Stimulated activated CD8-positive, alpha-beta memory T cell treated with anti-CD3 and anti-CD28 coated beads, Interleukin-4, amount 100 ng/mL, for 1 hour (primary cell): ENCODE measurements around the gene DENND2A.
"Not testable (repeated sequence)": the region's sequence is repeated elsewhere in the genome, so short reads cannot be mapped to it uniquely, and the experiment has no call there.

Source experiments
- DNase-seq, 2 donors: peaks; one replicate each; pipeline ENCODE4 v3.0.0-alpha.2; 2020; ENCODE audit warnings: low read depth in 2 of 2, low spot score in 1 of 2

Gene DENND2A

DNA sequence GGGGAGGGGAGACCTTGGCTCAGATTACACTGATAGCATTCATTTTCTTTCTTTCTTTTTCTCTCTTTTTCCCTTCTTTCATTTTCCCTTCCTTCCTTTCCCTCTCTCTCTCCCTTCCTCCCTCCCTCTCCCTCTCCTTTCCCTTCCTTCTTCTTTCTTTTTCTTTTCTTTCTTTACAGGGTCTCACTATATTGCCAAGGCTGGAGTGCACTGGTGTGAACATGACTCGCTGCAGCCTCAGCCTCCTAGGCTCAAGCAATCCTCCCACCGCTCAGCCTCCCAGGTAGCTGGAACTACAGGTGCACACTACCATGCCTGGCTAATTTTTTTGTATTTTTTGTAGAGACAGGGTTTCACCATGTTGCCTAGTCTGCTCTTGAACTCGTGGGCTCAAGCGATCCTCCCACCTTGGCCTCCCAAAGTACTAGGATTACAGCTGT, 88.4 kb downstream of the DENND2A start:
- no peak for DNase-seq

DNA sequence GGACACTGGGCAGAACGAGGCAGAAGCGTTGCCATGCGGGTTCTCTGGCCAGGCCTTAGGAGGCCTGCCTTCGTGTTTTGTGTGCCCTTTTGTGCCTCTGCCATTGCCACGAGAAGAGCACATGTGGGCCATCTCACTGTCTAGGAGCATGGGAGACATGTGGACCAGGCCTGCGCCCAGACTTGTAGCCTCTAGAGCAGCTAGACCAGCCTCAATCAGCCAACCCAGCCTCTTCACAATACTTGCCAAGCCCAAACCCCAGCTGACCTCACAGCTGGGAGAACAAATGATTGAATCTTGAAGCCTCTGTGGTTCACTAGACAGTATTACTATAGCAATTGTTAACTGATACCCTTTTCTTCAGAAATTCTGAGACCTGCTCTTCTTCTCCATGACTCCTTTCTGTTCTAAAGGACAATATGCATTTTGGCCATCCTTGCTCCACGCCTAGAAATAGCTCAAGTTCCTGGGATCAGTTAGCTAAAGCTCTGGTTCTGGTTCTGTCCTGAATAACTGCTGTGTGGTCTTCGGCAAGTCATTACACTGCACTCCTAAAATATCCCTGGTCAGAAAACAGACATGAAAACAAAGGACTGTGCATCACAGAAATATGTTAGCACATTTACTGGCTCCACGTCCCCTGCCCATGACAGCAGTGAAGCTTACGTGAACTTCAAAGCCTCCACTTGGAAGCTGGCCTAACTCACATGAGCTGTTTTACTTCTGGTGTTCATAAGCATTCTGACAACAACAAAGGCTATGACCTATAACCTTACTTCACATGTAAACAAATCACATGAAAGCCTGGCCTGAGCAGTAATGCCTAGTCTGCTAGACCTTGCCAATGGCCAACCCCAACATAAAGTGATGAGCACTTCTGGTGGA, 89.0 kb downstream of the DENND2A start:
- DNase-seq: no peak

DNA sequence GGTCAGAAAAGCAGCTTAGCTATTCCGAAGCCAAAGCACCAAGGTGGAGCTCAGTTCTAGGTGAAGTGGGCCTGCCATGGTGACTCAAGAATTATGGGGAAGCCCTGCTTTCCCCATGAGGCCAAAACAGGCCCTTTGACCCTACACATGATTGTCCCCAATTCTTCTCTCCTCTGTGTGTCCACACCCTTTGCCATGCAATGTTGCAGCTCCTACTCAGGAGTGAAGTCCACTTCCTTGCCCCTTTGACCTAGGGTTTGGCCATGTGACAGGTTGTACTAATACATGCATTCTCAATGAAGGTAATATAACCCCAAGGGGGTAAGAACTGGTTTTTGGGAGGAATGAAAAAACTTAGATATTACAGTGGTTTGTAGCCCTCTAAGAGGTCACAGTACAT, 93.7 kb downstream of the DENND2A start:
- DNase-seq: no peak

DNA sequence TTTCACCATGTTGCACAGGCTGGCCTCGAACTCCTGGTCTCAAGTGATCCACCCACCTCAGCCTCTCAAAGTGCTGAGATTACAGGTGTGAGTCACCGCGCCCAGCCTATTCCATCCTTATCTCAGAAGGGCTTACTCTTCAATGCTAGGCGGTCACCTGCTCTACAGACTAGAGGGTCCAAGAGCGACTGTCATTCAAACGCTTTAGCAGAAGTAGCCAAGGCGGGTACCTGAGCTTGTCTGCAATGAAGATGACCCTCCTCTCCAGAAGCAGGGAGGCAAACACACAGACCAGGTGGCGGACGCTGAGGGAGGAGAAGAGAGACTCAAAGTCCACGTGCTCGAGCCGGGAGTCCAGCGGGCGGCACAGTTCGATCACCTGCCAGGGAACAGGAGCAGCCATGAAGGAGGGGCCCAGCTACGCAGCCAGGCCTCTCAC, 96.2 kb downstream of the DENND2A start:
- no peak for DNase-seq

DNA sequence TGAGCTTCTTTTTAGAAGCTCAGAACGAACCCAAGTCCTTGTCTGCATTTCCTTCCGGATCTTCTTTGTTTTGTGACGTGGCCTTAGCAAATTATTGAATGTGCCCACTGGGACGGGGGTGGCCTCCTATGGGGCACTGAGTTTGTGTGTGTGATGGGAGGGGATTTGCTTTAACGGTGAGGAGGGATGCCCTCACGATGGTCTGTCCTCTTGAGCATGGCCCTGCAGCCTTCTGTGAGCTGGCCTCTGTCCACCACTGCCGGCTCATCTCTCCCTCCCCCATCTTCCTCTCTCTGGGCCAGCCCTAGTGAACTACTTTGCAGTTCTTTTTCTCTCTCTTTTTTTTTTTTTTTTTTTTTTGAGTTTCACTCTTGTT, 98.4 kb downstream of the DENND2A start:
- no peak for DNase-seq

DNA sequence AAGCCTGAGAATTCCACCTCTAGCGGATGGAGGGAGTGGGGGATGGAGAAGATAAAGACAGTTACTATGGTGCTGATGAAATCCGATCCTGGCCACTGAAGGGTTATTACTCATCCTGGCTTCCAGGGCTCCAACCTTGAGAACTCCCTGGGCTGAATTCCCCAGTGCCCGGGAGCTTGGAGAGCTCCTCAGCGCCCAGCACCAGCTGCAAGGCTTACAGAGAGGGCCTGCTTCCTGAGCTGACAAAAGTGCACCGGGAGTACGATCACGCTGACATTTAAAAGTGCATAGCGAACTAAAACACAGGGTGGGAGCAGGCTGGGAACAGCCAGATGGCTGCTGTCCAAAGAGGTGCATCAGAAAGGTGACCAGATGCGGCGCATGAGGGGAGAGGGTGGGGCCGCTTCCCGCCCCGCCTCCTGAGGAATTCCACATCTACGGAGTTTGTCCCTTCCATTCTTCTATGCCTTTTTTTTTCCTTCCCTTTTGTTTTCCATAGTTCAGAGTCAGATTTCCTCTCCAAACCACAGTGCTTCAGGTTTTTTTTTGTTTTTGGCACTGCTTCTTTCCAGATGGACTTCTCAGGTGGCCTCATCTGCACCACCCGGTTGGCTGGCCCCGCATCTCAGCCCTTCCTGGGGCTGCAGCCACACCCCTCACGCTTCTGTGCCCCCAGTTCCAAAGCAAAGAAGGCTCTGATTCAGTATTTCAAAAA, 98.9 kb downstream of the DENND2A start:
- no peak for DNase-seq

DNA sequence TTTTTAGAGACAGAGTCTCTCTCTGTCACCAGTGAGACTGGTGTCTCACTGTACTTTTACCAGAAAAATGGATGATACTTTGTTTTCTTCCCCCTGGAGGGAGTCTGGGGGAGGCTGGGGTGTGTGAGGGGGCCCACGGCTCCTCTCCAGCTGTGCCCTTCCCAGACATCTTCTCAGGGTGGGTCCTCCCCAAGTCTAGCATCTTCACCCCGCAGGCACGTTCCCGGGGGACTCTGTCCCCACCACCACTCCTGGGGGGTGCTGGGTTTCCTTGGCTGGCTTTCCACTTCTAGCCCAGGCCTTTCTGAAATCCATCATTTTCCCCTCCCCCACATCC, 99.5 kb downstream of the DENND2A start:
- no peak for DNase-seq

DNA sequence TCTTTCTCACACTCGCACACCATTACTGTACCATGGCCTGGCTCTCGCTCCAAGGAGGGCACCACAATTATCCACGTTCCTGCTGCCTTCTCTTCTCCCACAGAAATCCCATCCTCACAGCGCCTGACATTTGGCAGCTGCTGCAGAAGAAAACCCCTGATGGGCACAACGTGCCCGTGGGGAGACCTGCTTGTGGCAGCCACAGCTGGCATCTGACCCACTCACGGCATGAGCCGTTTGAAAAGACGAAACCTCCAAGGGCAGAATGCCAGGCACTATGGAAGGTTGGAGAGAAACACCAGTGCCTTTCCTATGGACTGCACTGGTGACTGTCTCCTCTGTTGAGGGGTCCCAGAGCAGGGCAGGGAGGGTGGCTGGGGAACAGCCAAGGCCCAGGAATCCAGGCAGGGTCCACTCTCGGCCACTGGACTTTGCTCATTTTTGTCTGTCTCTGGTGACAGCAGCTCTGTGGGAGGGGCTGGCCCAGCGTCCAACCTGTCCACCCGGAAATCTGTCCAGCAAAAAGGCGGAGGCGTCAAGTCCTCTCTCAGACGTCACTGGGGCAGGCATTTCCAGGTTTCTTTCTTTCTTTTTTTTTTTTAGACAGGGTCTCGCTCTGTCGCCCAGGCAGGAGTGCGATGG, 100.4 kb downstream of the DENND2A start:
- DNase-seq: no peak

DNA sequence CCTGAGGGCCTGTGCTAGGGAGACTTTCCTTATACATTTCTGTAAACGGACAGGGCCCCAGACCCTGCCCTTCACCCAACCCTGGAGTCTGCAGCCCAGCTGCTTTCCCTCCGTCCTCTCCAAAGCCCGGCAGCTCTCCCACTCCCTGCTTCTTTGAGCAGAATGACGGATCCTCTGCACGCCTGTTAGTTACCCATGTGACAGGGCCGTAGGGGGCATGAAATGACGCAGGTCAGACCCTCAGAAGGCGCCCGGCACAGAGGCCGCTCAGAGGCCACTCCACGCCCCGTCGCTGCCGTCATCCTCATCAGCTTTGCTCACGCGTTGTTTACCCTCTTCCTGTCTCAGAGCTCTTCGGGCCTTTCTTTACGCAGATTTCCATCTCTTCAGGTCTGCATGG, 101.2 kb downstream of the DENND2A start:
- no peak for DNase-seq

DNA sequence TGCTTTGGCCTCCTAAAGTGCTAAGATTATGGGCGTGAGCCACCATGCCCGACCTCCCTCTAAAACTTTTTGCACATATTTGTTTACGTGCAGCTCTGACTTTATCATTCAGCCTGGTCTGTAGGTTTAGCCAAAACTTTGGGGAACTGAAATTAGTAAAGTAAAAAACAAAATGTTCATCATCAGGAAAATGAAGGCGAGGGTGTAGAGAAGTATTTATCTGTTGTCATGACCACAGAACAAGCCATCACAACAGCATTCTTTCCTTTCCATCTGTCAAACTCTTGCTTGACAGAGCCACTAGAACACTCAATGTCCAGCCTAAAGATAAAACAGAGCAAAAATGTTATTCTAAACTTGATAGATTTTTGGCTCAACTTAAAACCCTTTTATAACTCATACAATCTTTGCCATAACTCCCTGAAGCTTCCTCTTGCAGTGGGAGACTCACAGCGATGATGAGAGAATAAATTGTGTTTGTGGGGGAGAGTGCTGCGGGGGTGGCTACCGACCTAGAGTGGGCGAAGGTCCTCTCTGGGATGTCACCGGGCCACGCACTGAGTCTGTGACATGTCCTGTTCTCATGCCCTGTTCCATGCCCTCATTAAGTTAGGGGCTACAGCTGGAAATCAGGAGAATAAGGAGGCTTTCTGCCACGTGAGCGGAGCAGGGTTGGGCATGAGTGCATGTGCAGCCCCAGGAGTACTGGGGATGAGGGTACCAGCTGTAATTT, 102.7 kb downstream of the DENND2A start:
- no peak for DNase-seq

DNA sequence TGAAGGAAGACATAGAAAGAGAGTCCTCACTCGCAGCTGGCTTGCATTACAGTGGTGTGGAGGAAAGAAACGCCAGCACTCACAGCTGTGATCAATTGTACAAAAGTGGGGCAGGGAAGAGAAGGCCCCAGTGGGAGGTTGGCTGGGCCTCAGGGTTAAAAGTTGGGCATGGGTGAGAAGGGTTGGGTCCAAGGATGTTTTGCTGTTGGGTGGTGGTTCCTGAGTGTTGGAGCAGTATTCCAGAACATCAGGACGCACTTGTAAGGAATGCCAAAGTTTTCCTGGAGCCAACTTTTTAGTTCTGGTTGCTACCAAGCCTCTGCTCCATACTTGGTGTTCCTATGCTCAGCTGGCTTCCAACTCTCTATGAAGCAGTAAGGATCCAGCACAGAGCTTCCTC, 105.9 kb downstream of the DENND2A start:
- DNase-seq: no peak

DNA sequence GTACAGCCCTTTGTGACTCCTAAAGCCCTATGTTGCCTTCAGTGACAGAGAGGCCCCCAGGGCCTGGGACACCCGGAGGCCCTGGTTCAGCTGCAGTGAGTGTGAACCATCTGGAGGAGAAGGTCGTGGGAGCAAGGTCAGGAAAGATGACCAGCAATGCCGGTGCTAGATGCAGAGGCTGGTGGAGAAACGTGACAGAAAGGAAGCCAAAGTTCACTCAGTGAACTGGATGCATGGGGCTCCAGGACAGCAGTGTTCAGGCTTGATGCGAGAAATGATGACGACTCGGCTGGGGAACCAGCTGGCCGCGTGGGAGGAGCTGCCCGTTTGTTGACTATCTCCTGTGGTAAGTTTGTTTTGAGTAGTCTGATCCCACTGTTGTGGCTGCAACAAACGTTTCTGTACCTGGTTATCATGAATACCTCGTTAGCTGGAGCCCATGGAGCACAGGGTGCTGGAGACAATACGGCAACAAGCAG, 107.2 kb downstream of the DENND2A start:
- DNase-seq: no peak

DNA sequence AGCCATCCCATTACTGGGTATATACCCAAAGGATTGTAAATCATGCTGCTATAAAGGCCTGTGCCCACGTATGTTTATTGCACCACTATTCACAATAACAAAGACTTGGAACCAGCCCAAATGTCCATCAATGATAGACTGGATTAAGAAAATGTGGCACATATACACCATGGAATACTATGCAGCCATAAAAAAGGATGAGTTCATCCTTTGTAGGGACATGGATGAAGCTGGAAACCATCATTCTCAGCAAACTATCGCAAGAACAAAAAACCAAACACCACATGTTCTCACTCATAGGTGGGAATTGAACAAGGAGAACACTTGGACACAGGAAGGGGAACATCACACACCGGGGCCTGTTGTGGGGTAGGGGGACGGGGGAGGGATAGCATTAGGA, 111.2 kb downstream of the DENND2A start:
- not testable (repeated sequence) for DNase-seq

DNA sequence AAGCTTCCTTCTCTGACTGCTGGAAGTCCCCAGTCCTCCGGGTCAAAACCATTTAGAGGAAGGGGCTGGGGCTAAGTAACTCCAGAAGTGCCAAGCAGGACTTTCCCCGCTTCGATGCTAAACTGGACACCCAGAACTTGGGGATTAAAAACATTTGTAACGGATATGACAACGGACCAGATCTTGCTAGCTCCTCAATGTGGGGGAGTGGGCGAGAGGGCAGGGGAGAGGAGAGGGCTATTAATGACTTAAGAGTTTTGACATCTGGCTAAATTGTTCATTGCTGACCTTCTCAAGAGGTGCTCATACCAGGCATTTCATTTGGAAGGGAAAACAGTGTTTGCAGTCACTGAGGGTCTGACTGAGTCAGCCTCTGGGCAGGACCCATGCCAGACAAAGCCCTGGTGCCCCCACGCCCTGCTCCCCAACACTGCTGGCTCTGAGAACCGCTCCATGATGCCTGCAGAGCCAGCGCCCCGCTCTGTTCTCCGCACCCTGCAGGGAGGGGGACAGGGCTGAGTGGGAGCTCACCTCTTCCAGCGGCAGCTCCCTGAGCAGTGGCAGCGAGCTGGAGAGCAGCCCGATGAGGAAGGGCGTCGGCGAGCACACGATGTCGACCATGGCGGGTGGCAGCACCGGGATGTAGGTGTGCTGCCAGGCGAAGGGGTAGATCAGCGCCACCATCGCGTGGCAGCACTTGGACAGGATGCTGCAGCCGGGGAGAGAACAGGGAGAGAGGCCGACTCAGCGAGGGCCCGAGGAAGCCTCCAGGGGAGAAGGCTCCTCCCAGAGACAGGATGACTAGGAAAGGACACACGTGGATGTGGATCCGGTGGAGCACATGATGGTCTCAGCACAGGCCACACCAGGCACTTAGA, 113.6 kb downstream of the DENND2A start:
- DNase-seq: no peak

DNA sequence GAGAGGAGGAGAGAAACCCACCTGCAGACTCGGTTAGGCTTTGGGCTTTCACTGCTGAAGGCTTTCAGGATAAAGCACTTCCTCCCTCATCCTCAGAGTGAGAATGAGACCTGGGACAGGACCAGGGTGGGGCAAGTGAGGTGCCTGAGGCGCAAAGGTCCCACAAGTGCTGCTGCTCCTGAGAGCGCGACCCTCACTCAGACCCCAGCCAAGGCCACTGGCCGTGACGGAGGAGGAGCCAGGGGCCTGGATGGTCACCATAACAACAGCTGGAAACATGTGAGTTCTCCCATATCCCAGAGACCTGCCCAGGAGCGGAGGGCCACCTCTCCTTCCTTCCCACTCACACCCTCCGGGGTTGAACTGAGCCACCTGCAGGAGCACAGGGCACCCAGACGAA, 114.4 kb downstream of the DENND2A start:
- DNase-seq: no peak

DNA sequence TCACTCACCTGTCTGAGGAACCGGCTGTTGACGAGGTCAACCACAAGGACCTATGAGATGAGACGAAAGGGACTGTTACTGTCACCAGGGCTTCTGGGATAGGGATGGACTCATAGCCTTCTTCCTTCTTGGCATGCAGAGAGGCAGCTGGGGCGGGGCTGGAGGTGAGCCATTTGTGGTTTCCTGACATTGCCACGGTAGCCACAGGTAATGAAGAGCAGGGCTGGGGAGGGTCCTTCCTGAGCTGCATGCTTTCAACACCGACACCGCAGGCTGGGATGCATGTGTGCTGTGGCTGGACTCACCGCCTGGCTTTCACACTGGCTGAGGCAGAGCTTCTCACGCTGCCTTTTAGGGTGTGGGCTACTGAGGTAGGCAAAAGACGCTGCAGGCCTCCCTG, 114.9 kb downstream of the DENND2A start:
- no peak for DNase-seq

DNA sequence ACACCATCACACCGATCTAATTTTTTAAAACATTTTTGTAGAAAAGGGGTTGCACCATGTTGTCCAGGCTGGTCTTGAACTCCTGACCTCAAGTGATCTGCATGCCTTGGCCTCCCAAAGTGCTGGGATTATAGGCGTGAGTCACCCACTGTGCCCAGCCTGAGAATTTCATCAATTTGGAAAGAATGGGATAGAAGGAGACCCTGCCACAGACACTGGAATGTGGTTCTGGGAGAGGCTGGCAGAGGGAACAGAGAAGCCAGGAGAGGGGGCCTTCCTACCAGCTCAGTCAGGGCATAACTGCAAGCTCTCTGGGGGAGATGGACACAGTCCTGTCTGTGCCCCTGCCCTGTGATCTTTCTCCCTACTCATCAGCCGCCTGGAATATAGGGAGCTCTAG, 119.2 kb downstream of the DENND2A start:
- DNase-seq: no peak

DNA sequence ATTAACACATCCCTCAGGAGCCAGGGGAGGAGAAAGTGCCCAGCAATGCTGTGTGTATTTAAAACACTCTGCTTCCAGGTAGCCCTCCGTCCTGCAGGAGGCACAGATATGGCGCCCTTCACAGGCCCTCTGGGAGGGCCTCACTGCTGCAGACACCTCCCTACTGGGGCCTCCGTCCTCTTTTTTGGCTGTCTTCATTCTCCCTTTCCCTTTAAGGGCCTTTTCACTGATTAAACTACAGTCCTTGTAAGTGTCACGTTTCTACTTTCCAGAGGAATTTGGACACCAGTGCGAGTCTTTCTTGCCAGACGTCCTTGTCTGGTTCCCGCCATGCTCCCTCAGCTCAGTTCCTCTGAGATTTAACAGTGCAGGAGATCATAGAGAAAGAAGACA, 121.6 kb downstream of the DENND2A start:
- DNase-seq: no peak

DNA sequence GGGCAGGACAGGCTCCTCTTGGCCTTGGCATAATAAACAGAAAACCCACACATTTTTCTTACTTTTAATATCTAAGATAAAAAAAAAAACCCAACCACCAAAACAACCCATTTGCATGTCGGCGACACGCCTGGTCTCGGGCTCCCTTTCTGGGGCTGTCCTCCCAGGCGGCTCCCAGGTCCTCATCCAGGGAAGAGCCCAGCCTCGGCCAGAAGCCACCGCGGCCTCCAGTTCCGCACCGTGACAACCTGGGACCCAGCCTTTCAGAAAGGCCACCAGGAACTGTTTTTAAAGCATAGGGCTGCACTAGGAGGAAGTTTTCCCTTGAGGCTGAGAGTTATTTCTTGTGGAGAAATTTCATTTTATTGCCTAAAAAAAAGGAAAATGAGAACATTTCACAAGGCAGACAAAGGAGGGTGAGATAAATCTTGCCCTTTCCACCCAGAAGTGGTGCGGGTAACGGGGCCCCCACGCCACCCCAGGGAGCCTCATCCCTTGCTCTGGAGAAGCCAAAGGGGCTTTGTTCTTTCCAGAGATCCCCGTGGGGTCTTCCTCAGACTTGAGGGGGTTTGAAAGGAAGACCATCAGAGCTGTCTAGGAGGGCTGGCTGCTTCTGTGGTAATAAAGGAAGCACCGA, 122.1 kb downstream of the DENND2A start:
- DNase-seq: no peak
